ELF-1 (cell line): Measurements from ENCODE around the gene RTP1.
"Not testable (repeated sequence)": the region's sequence is repeated elsewhere in the genome, so short reads cannot be mapped to it uniquely, and the experiment has no call there.

ENCODE experiments used
- DNase-seq: peaks from one replicate; pipeline ENCODE4 v3.0.0-alpha.2; 2016; ENCODE audit warnings: low read depth, low spot score

RTP1 gene

GRCh38 chr3:187197335-187197649, at the start of gene RTP1:
RTP1 (plus strand) TSS chr3:187197486; CDS start chr3:187197516, 30 bp downstream.
- peak; percentile 17 for DNase-seq

DNA sequence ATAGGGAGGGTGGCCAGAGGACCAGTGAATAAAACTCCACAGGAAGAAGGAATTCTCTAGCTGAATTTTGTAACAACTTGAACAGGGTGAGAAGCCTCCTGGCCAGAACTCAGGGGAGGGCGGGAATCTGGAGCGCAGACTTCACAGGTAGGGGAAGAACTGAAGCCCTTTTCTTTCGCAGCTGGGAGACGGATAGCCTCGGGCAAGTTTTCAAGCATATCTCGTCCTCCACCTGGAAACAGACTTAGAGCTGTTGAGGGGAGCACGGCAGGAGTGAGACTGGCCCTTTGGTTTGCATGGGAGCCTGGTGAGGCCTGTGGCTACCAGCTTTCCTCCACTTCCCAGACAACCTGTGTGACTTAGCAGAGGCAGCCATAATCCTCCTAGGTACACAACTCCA, 47.1 kb upstream of the RTP1 start:
- DNase-seq = peak; percentile 87

- peak; percentile 80 for DNase-seq
Observed at GRCh38 chr3:187150599-187150998, 46.7 kb upstream of the RTP1 start.

- DNase-seq = no peak
Observed at GRCh38 chr3:187161556-187161955, 35.7 kb upstream of the RTP1 start.

GRCh38 chr3:187162265-187162953, 34.9 kb upstream of the RTP1 start:
- DNase-seq = no peak

- peak; percentile 79 for DNase-seq
Observed at GRCh38 chr3:187165144-187165543, 32.1 kb upstream of the RTP1 start.

GRCh38 chr3:187166750-187167149, 30.5 kb upstream of the RTP1 start:
- DNase-seq = no peak

- DNase-seq = no peak
Observed at GRCh38 chr3:187167777-187168176, 29.5 kb upstream of the RTP1 start.

- no peak for DNase-seq
Observed at GRCh38 chr3:187169231-187169960, 27.9 kb upstream of the RTP1 start.

- DNase-seq = not testable (repeated sequence)
Observed at GRCh38 chr3:187170911-187171310, 26.4 kb upstream of the RTP1 start.

- no peak for DNase-seq
Observed at GRCh38 chr3:187172929-187173328, 24.4 kb upstream of the RTP1 start.

GRCh38 chr3:187181454-187182170, 15.7 kb upstream of the RTP1 start:
- no peak for DNase-seq

GRCh38 chr3:187183210-187183862, 13.9 kb upstream of the RTP1 start:
- peak; percentile 10 for DNase-seq

- no peak for DNase-seq
Observed at GRCh38 chr3:187183903-187184302, 13.4 kb upstream of the RTP1 start.

GRCh38 chr3:187185759-187186158, 11.5 kb upstream of the RTP1 start:
- peak; percentile 23 for DNase-seq

- DNase-seq = no peak
Observed at GRCh38 chr3:187186375-187186774, 10.9 kb upstream of the RTP1 start.

DNA sequence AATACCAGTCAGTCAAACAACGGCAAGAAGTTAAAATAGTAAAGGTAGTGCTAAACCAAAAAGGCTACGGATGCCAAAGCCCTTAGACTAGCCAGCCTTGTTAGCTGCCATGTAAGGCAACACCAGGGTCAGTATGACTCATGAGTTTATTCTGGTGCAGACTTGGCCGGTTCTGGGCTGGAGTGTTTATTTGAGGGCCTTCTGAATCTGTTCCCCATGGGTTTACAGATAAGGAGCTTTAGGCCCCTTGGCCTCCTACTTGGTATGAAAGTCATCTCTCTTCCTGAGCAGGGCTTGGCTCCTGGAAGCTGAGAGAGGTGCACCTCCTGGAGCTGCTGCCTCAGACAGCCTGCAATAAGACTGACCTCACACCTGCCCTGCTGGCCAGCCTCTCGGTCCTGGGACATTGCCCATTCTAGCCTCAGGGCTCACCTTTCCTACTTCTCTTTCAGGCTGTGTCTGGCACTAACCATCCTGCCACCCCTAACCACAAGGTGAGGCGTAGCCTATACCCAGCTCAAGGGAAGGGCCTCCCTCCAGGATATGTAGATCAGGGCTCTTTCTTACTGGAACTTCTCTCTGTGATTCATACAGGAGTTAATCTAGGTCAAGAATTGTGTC, 10.4 kb upstream of the RTP1 start:
- DNase-seq = peak; percentile 52

GRCh38 chr3:187188931-187189330, 8.4 kb upstream of the RTP1 start:
- no peak for DNase-seq

DNA sequence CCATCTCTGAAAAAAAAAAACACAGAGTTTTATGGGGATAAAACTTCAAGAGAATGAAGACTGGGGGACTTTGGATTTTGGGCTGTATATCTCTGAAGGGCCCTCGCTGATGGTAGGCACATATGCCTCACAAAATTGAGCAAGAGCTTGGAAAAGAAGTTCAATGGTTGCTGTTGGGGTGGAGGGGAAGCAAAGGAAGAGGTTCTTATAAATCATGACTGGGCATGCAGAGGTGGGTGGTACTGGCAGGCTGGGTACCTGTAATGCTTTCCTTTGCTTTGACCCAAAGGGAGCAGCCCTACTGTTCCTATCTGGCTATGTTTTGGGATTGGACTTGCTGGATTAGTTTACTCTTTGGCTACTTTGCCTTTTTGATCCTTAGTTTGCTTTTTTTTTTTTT, 6.0 kb upstream of the RTP1 start:
- no peak for DNase-seq

GRCh38 chr3:187193181-187193580, 4.1 kb upstream of the RTP1 start:
- DNase-seq = no peak

- no peak for DNase-seq
Observed at GRCh38 chr3:187196573-187197334, 532 bp upstream of the RTP1 start.
